Natural killer cell (primary cell): ENCODE data around the gene LCLAT1. TPM values are rescaled to one million over a fixed set of nuclear protein-coding genes. Genes with fewer than 3 reads are reported as not detected.

Experiments
- ATAC-seq, 3 donors: fragments of 150-1000 bp in 2 of 3; fragments of 200-7000 bp in 1 of 3; cut with Tn5 transposase; 1 replicate in 1 of 3; 2 replicates in 2 of 3; pipeline ENCODE4 v1.10.0; 2021; ENCODE audit warnings: mild to moderate bottlenecking in 2 of 3, moderate library complexity in 2 of 3
- DNase-seq, 2 donors: peaks; one replicate each; pipeline versions ENCODE4 v3.0.0 to v3.0.0-alpha.2; 2013 to 2021; ENCODE audit warnings: mixed read lengths in 1 of 2
- H3K27ac ChIP-seq: one replicate; pipeline ENCODE4 v1.5.1; 2013; ENCODE audit warnings: mild to moderate bottlenecking, low read length
- H3K27me3 ChIP-seq: one replicate; pipeline ENCODE4 v1.6.1; 2013; ENCODE audit warnings: low read length; ENCODE audit not compliant: control insufficient read depth, insufficient read depth
- H3K36me3 ChIP-seq: one replicate; pipeline ENCODE4 v1.6.1; 2013; ENCODE audit warnings: low read length; ENCODE audit not compliant: control insufficient read depth, insufficient read depth
- H3K4me1 ChIP-seq: one replicate; pipeline ENCODE4 v1.6.1; 2013; ENCODE audit warnings: low read length; ENCODE audit not compliant: control insufficient read depth, insufficient read depth
- H3K4me3 ChIP-seq: one replicate; pipeline ENCODE4 v1.5.1; 2013; ENCODE audit warnings: low read length
- H3K9me3 ChIP-seq: one replicate; pipeline ENCODE4 v1.6.1; 2013; ENCODE audit warnings: low read length; ENCODE audit not compliant: control insufficient read depth, insufficient read depth
- H3K27ac Mint-ChIP-seq, 2 donors: one replicate each; pipeline ENCODE4 v1.8.0; 2022; ENCODE audit warnings: mild to moderate bottlenecking in 2 of 2, mixed read lengths in 2 of 2, moderate library complexity in 1 of 2
- H3K27me3 Mint-ChIP-seq, 2 donors: one replicate each; pipeline ENCODE4 v1.8.0; 2022; ENCODE audit warnings: low read depth in 2 of 2, mixed read lengths in 2 of 2
- H3K36me3 Mint-ChIP-seq: one replicate; pipeline ENCODE4 v1.8.0; 2022; ENCODE audit warnings: mixed read lengths
- H3K4me1 Mint-ChIP-seq, 2 donors: one replicate each; pipeline ENCODE4 v1.8.0; 2022; ENCODE audit warnings: mixed read lengths in 2 of 2
- H3K4me3 Mint-ChIP-seq: one replicate; pipeline ENCODE4 v1.8.0; 2022; ENCODE audit warnings: mild to moderate bottlenecking, moderate library complexity, mixed read lengths
- H3K9me3 Mint-ChIP-seq, 2 donors: one replicate each; pipeline ENCODE4 v1.8.0; 2022; ENCODE audit warnings: mixed read lengths in 2 of 2
- CTCF ChIP-seq: fragments of 200-600 bp; IDR thresholded peaks from one replicate; pipeline ENCODE4 v1.8.0; 2022; ENCODE audit warnings: antibody characterized with exemption
- WGBS: methylation state at CpG from one replicate; pipeline ENCODE4 v1.1.7; 2013; ENCODE audit warnings: missing lambda C conversion rate; ENCODE audit not compliant: insufficient coverage; 5-methylcytosine and 5-hydroxymethylcytosine counted together
- intact Hi-C: fragments of 100-400 bp; cut with micrococcal nuclease; formaldehyde crosslinking; loops from one replicate; pipeline ENCODE4 v1.14.2; 2022
- total RNA-seq, 4 donors: library from RNA; stranded (reverse); fragments of 120-200 nt in 1 of 4; gene quantifications; one replicate each; pipeline versions ENCODE4 v1.2.3 to v1.2.4, GENCODE V29; 2013 to 2022

The LCLAT1 gene
- total RNA-seq, 3 donors from 2014 or later (not counting 1 experiment from before 2014, with no cell fraction given), result 13.0 to 16.2 (median 14.2) TPM

DNA sequence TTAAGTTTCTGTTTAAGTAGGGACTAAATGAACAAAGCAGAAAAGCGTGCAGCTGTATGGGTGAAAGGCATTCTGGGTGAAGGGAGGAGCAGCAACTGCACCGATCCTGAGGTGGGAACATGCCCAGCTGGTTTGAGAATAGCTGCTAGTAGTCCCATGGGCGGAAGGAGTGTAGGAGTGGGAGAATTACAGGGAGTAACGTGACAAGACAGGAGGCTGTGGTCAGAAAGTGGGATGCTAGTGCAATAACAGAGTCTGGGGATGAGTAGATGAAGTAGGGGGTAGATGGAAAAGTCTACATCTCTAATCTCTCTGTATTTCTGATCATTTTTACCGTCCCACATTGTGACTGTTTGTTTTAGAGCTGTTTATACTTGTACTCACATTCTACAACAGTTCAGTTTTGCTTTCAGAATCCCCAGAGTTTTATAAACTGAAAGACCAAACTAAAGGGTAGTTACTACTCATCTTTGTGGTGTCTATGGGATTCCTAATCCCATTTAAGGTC is 118.9 kb downstream of the LCLAT1 start:
- H3K9me3 ChIP-seq, result no peaks in the 10 kb centered on the region
- Mint-ChIP-seq H3K9me3 (no peaks in the 10 kb centered on the region), H3K4me1 (peaks cover 4 to 10% of the 10 kb centered on the region in 2 donors), H3K27ac (peak overlapping the region in 1 of 2 donors; percentile 57), H3K4me3 (no peak overlapping the region), H3K36me3 (peaks cover 8% of the 10 kb centered on the region), H3K27me3 (no peaks in the 10 kb centered on the region)
- no peaks in the 10 kb centered on the region for H3K4me1 ChIP-seq
- H3K27ac ChIP-seq, result no peak overlapping the region
- intact Hi-C loops, result no loop called here
- 91% methylated on average over 4 of the region's 5 CpGs for WGBS
- TF ChIP-seq CTCF, result no peak
- ATAC-seq, result no peak
- H3K27me3 ChIP-seq, result no peaks in the 10 kb centered on the region
- no peak for DNase-seq
- H3K4me3 ChIP-seq, result no peak overlapping the region
- peaks cover 5% of the 10 kb centered on the region for H3K36me3 ChIP-seq

- no peak overlapping the region for H3K27ac Mint-ChIP-seq
- Histone ChIP-seq H3K36me3 (peaks cover 5% of the 10 kb centered on the region), H3K4me1 (no peaks in the 10 kb centered on the region), H3K27me3 (no peaks in the 10 kb centered on the region), H3K4me3 (no peak overlapping the region), H3K27ac (no peak overlapping the region), H3K9me3 (no peaks in the 10 kb centered on the region)
- ATAC-seq (no peak), DNase-seq (no peak)
- no peaks in the 10 kb centered on the region for H3K27me3 Mint-ChIP-seq
- TF ChIP-seq CTCF, result no peak
- intact Hi-C loops, result no loop called here
- peaks cover 4 to 5% of the 10 kb centered on the region in 2 donors for H3K4me1 Mint-ChIP-seq
- H3K4me3 Mint-ChIP-seq, result no peak overlapping the region
- peaks cover 8% of the 10 kb centered on the region for H3K36me3 Mint-ChIP-seq
- 98% methylated on average over 4 of the region's 4 CpGs for WGBS
- H3K9me3 Mint-ChIP-seq, result no peaks in the 10 kb centered on the region
These were observed 119.6 kb downstream of the LCLAT1 start for GRCh38 chr2:30566631-30567030.

GRCh38 chr2:30567317-30567716 is 120.3 kb downstream of the LCLAT1 start:
- no peak for TF ChIP-seq CTCF
- Mint-ChIP-seq H3K9me3 (no peaks in the 10 kb centered on the region), H3K27ac (no peak overlapping the region), H3K4me1 (peaks cover 4 to 5% of the 10 kb centered on the region in 2 donors), H3K4me3 (no peak overlapping the region), H3K27me3 (no peaks in the 10 kb centered on the region), H3K36me3 (peaks cover 8% of the 10 kb centered on the region)
- Histone ChIP-seq H3K4me3 (no peak overlapping the region), H3K4me1 (no peaks in the 10 kb centered on the region), H3K36me3 (peaks cover 3% of the 10 kb centered on the region), H3K27me3 (no peaks in the 10 kb centered on the region), H3K27ac (no peak overlapping the region), H3K9me3 (no peaks in the 10 kb centered on the region)
- DNase-seq (no peak), ATAC-seq (no peak)
- intact Hi-C loops, result no loop called here
- WGBS, result 100% methylated on average over 4 of the region's 4 CpGs

DNA sequence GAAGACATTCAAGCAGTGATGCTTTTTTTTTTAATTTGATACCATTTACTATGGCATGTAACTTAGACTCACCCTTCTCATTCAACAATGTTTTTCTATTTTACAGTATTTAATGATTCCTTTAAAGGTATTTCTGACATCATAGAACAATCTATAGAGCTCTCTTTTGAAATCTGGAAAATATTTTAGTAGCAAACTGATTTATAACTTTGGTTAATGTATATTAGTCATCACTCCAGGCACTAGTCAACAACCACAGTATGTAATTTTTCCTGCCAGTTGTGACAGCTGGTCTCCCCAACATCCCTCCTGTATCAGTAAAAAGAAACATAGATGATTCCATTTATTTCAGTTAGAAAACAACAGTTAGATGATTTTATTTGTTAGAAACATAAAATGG is 122.9 kb downstream of the LCLAT1 start:
- Mint-ChIP-seq H3K4me1 (peaks cover 4 to 5% of the 10 kb centered on the region in 2 donors), H3K36me3 (no peaks in the 10 kb centered on the region), H3K4me3 (no peak overlapping the region), H3K27me3 (no peaks in the 10 kb centered on the region), H3K27ac (no peak overlapping the region), H3K9me3 (no peaks in the 10 kb centered on the region)
- Histone ChIP-seq H3K4me1 (no peaks in the 10 kb centered on the region), H3K27ac (no peak overlapping the region), H3K4me3 (no peak overlapping the region), H3K36me3 (peaks cover 2% of the 10 kb centered on the region), H3K9me3 (no peaks in the 10 kb centered on the region), H3K27me3 (no peaks in the 10 kb centered on the region)
- TF ChIP-seq CTCF, result no peak
- ATAC-seq, result no peak
- intact Hi-C loops, result no loop called here
- no peak for DNase-seq
